NB4 (cell line): Measurements from ENCODE around the gene SLX9.

Experiments used
- DNase-seq: peaks from one replicate; pipeline ENCODE4 v3.0.0; 2010; ENCODE audit warnings: low read depth
- H3K4me3 ChIP-seq: one replicate; pipeline ENCODE4 v1.5.1; 2011; ENCODE audit warnings: mild to moderate bottlenecking, low read depth, low read length, moderate library complexity
- CTCF ChIP-seq: IDR thresholded peaks from one replicate; pipeline ENCODE4 v1.5.1; 2012; ENCODE audit warnings: low read depth, low read length
- MAX ChIP-seq: IDR thresholded peaks from 2 replicates; pipeline ENCODE4 v1.6.1; 2011; ENCODE audit warnings: low read depth, low read length
- MYC ChIP-seq: IDR thresholded peaks from 2 replicates; pipeline ENCODE4 v1.6.1; 2011; ENCODE audit warnings: low read depth, low read length
- POLR2A ChIP-seq: IDR thresholded peaks from 2 replicates; pipeline ENCODE4 v1.6.1; 2011; ENCODE audit warnings: mild to moderate bottlenecking; ENCODE audit not compliant: insufficient read length; ENCODE audit errors: extremely low read depth

SLX9 gene

GRCh38 chr21:44994695-44995342, 55.0 kb downstream of the SLX9 start:
- H3K4me3 ChIP-seq, result no peak overlapping the region
- DNase-seq, result no peak
- TF ChIP-seq MAX (no peak), POLR2A (no peak), CTCF (no peak), MYC (no peak)

DNA sequence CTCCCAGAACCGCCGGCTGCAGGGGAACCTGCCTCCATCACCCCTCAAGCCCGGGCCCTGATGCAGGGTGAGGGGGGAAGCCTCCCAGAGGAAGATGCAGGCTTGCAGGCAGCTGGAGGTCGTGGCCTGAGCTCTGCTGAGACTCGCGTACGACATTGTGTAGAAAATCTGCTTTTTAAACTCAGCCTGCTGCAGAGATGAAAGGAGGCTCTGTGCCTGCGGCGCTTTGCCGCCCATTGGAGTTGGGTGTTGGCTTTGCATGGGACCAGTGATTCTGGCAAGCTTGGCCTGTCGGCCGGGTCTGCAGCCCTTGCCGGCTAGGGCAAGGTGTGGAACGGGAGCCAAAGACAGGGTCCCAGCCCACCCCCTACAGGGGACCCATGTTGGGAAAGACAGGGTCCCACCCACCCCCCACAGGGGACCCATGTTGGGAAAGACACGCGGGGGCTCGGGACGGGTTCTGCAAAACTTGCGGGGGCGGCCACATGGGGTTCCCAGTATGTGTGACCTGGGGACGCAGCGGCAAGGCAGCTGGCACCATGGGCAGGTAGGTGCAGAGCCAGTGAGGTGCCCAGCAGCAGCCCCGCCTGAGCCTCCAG, 55.6 kb downstream of the SLX9 start:
- TF ChIP-seq CTCF (no peak), MYC (no peak), POLR2A (no peak), MAX (no peak)
- DNase-seq, result no peak
- H3K4me3 ChIP-seq, result no peak overlapping the region

- DNase-seq, result no peak
- TF ChIP-seq CTCF (no peak), MAX (no peak), MYC (no peak), POLR2A (no peak)
- H3K4me3 ChIP-seq, result no peak overlapping the region
These were observed 56.3 kb downstream of the SLX9 start for GRCh38 chr21:44996096-44996495.

DNA sequence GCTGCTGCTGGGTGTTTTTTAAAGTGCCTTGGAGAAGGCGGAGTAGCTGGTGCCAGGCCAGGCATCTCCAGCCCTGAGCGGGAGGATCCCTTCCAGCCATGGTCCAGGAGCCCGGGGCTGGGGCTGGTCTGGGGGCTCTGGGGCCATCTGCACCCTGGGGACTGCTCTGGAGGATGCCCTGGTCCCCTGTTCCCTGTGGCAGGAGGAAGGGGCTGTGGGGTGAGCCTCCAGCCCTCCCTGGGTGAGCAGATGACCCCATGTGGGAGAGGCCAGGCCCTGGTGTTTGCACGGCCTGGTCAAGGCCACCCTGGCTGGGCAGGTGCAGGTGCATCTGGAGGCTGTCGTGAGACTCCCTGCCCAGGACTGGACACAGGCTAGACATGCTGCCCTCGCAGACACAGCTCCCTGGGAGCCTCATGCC, 56.7 kb downstream of the SLX9 start:
- no peak overlapping the region for H3K4me3 ChIP-seq
- TF ChIP-seq MYC (no peak), CTCF (no peak), MAX (no peak), POLR2A (no peak)
- DNase-seq, result no peak

DNA sequence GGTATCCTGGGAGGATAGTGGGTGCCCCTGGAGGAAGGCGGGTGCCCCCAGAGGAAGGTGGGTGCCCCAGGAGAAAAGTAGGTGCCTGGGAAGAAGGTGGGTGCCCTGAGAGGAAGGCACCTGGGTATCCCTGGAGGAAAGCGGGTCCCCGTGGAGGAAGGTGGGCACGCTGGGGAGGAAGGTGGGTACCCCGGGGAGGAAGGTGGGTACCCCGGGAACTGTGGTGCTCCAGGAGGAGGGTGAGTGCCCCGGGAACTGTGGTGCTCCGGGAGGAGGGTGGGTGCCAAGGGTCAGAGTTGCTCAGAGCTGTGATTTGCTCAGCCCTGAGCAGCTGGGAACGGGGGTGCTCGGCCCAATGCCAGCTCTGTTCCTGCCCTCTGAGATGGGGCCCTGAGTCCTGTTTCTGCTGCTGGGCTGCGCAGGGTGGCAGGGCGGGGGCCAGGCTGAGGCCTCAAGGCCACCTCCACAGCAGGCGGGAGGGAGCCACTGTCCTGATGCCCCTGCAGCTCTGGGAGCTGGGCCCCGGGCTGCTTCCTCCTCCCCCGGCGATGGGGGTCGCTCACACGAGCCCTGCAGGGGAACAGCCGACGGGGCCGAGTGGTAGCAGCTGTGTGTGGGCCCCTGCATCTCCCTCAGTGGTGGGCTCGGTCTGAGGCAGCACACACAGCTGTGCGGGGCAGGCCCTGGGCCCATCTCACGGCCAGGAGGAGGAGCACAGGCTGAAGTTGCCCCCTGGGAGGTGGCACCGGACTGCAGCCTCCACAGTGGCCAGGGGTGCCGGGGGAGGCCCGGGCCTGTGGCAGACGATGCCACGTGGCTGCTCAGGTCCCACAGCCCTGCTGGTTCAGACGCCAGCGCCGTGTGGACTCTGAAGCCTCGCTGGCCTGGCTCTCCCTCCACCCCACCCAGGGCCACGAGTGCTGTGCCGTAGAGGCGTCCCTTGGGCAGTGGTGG, 57.4 kb downstream of the SLX9 start:
- no peak overlapping the region for H3K4me3 ChIP-seq
- DNase-seq, result no peak
- no peak for TF ChIP-seq MYC
- TF ChIP-seq MAX, result no peak
- no peak for TF ChIP-seq CTCF
- TF ChIP-seq POLR2A, result no peak
